Trophoblast cell (in vitro differentiated cells and primary cell): ENCODE results near the gene MTFR2.

Experiments used
- DNase-seq, 2 donors: peaks; one replicate each; pipeline ENCODE4 v3.0.0-alpha.2; 2016
- H2AFZ ChIP-seq: 2 replicates; pipeline ENCODE4 v1.6.1; 2013; ENCODE audit warnings: low read length, moderate library complexity, mild to moderate bottlenecking; ENCODE audit not compliant: insufficient read depth, poor library complexity
- H2AK5ac ChIP-seq: 2 replicates; pipeline ENCODE4 v1.6.1; 2013; ENCODE audit warnings: mild to moderate bottlenecking, low read length
- H2BK120ac ChIP-seq: 2 replicates; pipeline ENCODE4 v1.6.1; 2013; ENCODE audit warnings: low read length, mild to moderate bottlenecking, moderate library complexity; ENCODE audit not compliant: insufficient read depth, poor library complexity
- H2BK12ac ChIP-seq: 2 replicates; pipeline ENCODE4 v1.6.1; 2013; ENCODE audit warnings: mild to moderate bottlenecking, low read length, moderate library complexity
- H2BK5ac ChIP-seq: 2 replicates; pipeline ENCODE4 v1.6.1; 2013; ENCODE audit warnings: low read length, low read depth, moderate library complexity, mild to moderate bottlenecking; ENCODE audit not compliant: poor library complexity
- H3K14ac ChIP-seq: 2 replicates; pipeline ENCODE4 v1.6.1; 2013; ENCODE audit warnings: mild to moderate bottlenecking, low read length
- H3K18ac ChIP-seq: 2 replicates; pipeline ENCODE4 v1.6.1; 2013; ENCODE audit warnings: mild to moderate bottlenecking, low read length
- H3K23ac ChIP-seq: 2 replicates; pipeline ENCODE4 v1.6.1; 2013; ENCODE audit warnings: low read length
- H3K27ac ChIP-seq: 2 replicates; pipeline ENCODE4 v1.5.1; 2013; ENCODE audit warnings: low read depth, mild to moderate bottlenecking, inconsistent platforms, low read length, moderate library complexity
- H3K27me3 ChIP-seq: 2 replicates; pipeline ENCODE4 v1.6.1; 2013; ENCODE audit warnings: inconsistent platforms, mild to moderate bottlenecking, low read length, moderate library complexity; ENCODE audit not compliant: insufficient read depth
- H3K36me3 ChIP-seq, 2 experiments: 1 replicate in 1 of 2; 2 replicates in 1 of 2; pipeline ENCODE4 v1.6.1; 2013; ENCODE audit warnings: low read length in 2 of 2, mild to moderate bottlenecking in 2 of 2, moderate library complexity in 1 of 2; ENCODE audit not compliant: insufficient read depth in 2 of 2, control insufficient read depth in 1 of 2
- H3K4ac ChIP-seq: 2 replicates; pipeline ENCODE4 v1.6.1; 2013; ENCODE audit warnings: low read depth, mild to moderate bottlenecking, low read length, moderate library complexity
- H3K4me1 ChIP-seq, 2 experiments: 1 replicate in 1 of 2; 2 replicates in 1 of 2; pipeline ENCODE4 v1.6.1; 2013; ENCODE audit warnings: low read length in 2 of 2, mild to moderate bottlenecking in 2 of 2, moderate library complexity in 1 of 2; ENCODE audit not compliant: insufficient read depth in 2 of 2, control insufficient read depth in 1 of 2
- H3K4me2 ChIP-seq: 2 replicates; pipeline ENCODE4 v1.6.1; 2013; ENCODE audit warnings: inconsistent platforms, mild to moderate bottlenecking, low read length, moderate library complexity
- H3K4me3 ChIP-seq: 2 replicates; pipeline ENCODE4 v1.5.1; 2013; ENCODE audit warnings: mild to moderate bottlenecking, low read depth, low read length, inconsistent platforms
- H3K79me1 ChIP-seq: one replicate; pipeline ENCODE4 v1.6.1; 2013; ENCODE audit warnings: low read length
- H3K79me2 ChIP-seq: 2 replicates; pipeline ENCODE4 v1.6.1; 2013; ENCODE audit warnings: low read length, mild to moderate bottlenecking; ENCODE audit not compliant: control insufficient read depth, insufficient read depth, poor library complexity
- H3K9ac ChIP-seq: 2 replicates; pipeline ENCODE4 v1.6.1; 2013; ENCODE audit warnings: mild to moderate bottlenecking, low read length
- H3K9me3 ChIP-seq: 2 replicates; pipeline ENCODE4 v1.6.1; 2013; ENCODE audit warnings: low read depth, mild to moderate bottlenecking, control low read depth, inconsistent platforms, low read length; ENCODE audit not compliant: insufficient read depth
- H4K12ac ChIP-seq: 2 replicates; pipeline ENCODE4 v1.6.1; 2013; ENCODE audit warnings: low read depth, mild to moderate bottlenecking, low read length, moderate library complexity
- H4K8ac ChIP-seq: 2 replicates; pipeline ENCODE4 v1.6.1; 2013; ENCODE audit warnings: low read depth, mild to moderate bottlenecking, low read length, moderate library complexity
- H4K91ac ChIP-seq: one replicate; pipeline ENCODE4 v1.6.1; 2013; ENCODE audit warnings: low read depth, mild to moderate bottlenecking, low read length, moderate library complexity
- WGBS: extraction: QIAGEN DNeasy Blood & Tissue Kit; methylation state at CpG from one replicate; pipeline ENCODE4 v1.1.7; 2013; ENCODE audit warnings: missing lambda C conversion rate; ENCODE audit not compliant: insufficient read length, insufficient coverage; ENCODE audit errors: extremely low coverage; 5-methylcytosine and 5-hydroxymethylcytosine counted together

Gene MTFR2

GRCh38 chr6:136210398-136211165, 39.5 kb downstream of the MTFR2 start:
- H4K91ac ChIP-seq, result no peak overlapping the region
- H3K14ac ChIP-seq, result no peak overlapping the region
- no peaks in the 10 kb centered on the region for H3K79me1 ChIP-seq
- H4K12ac ChIP-seq, result no peak overlapping the region
- H3K79me2 ChIP-seq, result no peaks in the 10 kb centered on the region
- H2AFZ ChIP-seq, result no peak overlapping the region
- no peak overlapping the region for H2BK5ac ChIP-seq
- DNase-seq, result peak; percentile 59 to 72
- H2AK5ac ChIP-seq, result no peak overlapping the region
- no peak overlapping the region for H3K18ac ChIP-seq
- no peak overlapping the region for H4K8ac ChIP-seq
- no CpG with 5 or more reads among the region's 13 CpGs for WGBS
- H3K27me3 ChIP-seq, result no peaks in the 10 kb centered on the region
- H3K27ac ChIP-seq, result no peak overlapping the region
- no peaks in the 10 kb centered on the region for H3K4me1 ChIP-seq
- H3K4me2 ChIP-seq, result no peak overlapping the region
- no peak overlapping the region for H2BK12ac ChIP-seq
- no peaks in the 10 kb centered on the region for H3K9me3 ChIP-seq
- no peak overlapping the region for H3K4ac ChIP-seq
- no peak overlapping the region for H3K9ac ChIP-seq
- H3K4me3 ChIP-seq, result no peak overlapping the region
- H3K23ac ChIP-seq, result no peak overlapping the region
- no peak overlapping the region for H2BK120ac ChIP-seq
- H3K36me3 ChIP-seq, result no peaks in the 10 kb centered on the region

DNA sequence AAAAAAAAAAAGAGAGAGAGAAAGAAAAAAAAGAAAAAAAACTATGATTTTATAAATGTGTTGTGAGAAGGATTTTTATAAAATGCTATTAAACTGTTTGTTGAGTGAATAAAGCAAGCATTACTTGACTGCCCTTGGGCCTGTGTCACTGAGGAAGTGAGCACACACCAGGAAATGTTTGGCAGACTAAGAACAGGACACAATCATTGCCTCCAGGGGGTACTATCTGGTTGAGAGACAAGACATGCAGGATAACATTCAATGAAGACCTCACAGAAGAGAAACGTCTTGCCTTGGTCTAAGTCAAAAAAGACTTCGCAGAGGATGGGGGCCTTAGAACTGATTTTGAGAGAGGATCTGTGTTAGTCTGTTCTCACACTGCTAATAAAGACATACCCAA, 40.6 kb downstream of the MTFR2 start:
- Histone ChIP-seq H3K4me1 (no peaks in the 10 kb centered on the region), H3K79me2 (no peaks in the 10 kb centered on the region), H3K23ac (no peak overlapping the region), H2BK120ac (no peak overlapping the region), H2BK12ac (no peak overlapping the region), H3K9me3 (no peaks in the 10 kb centered on the region), H3K27ac (no peak overlapping the region), H3K14ac (no peak overlapping the region), H3K9ac (no peak overlapping the region), H4K12ac (no peak overlapping the region), H3K4me2 (no peak overlapping the region), H3K18ac (no peak overlapping the region), H2BK5ac (no peak overlapping the region), H2AK5ac (no peak overlapping the region), H3K4ac (no peak overlapping the region), H3K4me3 (no peak overlapping the region), H3K79me1 (no peaks in the 10 kb centered on the region), H3K36me3 (no peaks in the 10 kb centered on the region), H2AFZ (no peak overlapping the region), H4K91ac (no peak overlapping the region), H3K27me3 (no peaks in the 10 kb centered on the region), H4K8ac (no peak overlapping the region)
- no peak for DNase-seq
- no CpG with 5 or more reads among the region's 2 CpGs for WGBS

- Histone ChIP-seq H3K27ac (no peak overlapping the region), H2BK5ac (no peak overlapping the region), H3K18ac (no peak overlapping the region), H4K91ac (no peak overlapping the region), H3K36me3 (no peaks in the 10 kb centered on the region), H3K4me2 (no peak overlapping the region), H2BK120ac (no peak overlapping the region), H4K12ac (no peak overlapping the region), H3K27me3 (no peaks in the 10 kb centered on the region), H3K14ac (no peak overlapping the region), H3K9me3 (no peaks in the 10 kb centered on the region), H3K79me1 (no peaks in the 10 kb centered on the region), H3K9ac (no peak overlapping the region), H3K4me3 (no peak overlapping the region), H3K23ac (no peak overlapping the region), H3K79me2 (no peaks in the 10 kb centered on the region), H3K4me1 (no peaks in the 10 kb centered on the region), H2BK12ac (no peak overlapping the region), H4K8ac (no peak overlapping the region), H2AK5ac (no peak overlapping the region), H2AFZ (no peak overlapping the region), H3K4ac (no peak overlapping the region)
- WGBS, result no CpG with 5 or more reads among the region's 4 CpGs
- DNase-seq, result no peak
These were observed 41.3 kb downstream of the MTFR2 start for GRCh38 chr6:136208783-136209182.

DNA sequence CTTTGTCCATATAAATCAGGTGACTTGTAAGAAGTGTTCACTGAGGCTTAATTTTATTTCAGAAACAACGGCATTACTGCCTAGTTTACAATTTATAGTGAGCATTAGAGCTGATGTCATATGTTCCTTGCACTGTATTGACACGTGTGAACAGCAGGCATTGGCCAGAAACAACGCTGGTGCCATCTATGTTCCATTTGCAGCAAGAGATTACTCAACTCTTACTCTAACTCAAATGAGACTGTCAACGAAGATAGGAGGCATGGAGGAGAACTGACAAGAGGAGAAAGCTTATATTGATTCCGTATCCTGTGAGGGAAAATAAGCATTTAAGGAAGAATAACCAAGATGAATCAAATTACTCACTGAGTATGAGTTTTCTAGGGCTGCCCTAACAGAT, 48.4 kb downstream of the MTFR2 start:
- Histone ChIP-seq H3K79me2 (no peaks in the 10 kb centered on the region), H3K14ac (no peak overlapping the region), H3K23ac (no peak overlapping the region), H3K4me2 (no peak overlapping the region), H4K91ac (no peak overlapping the region), H2AK5ac (no peak overlapping the region), H3K4me3 (no peak overlapping the region), H3K36me3 (no peaks in the 10 kb centered on the region), H3K27ac (no peak overlapping the region), H3K79me1 (no peaks in the 10 kb centered on the region), H2BK5ac (no peak overlapping the region), H3K9me3 (no peaks in the 10 kb centered on the region), H3K4ac (no peak overlapping the region), H2AFZ (no peak overlapping the region), H3K9ac (no peak overlapping the region), H2BK12ac (no peak overlapping the region), H3K27me3 (no peaks in the 10 kb centered on the region), H4K12ac (no peak overlapping the region), H3K18ac (no peak overlapping the region), H3K4me1 (no peaks in the 10 kb centered on the region), H4K8ac (no peak overlapping the region), H2BK120ac (no peak overlapping the region)
- no CpG with 5 or more reads among the region's 5 CpGs for WGBS
- DNase-seq, result peak in 1 of 2 donors; percentile 6
